K562 (cell line): ENCODE data around the gene VSIG10L. TPM values are rescaled to one million over a fixed set of nuclear protein-coding genes. Genes with fewer than 3 reads are reported as not detected.

ENCODE experiments used
- ATAC-seq: fragments of 200-7000 bp; cut with Tn5 transposase; 3 replicates; pipeline ENCODE4 v1.9.1; 2020; ENCODE audit warnings: moderate library complexity
- BruUV-seq: library from RNA; stranded (reverse); fragments of 400-500 nt; replicated peaks from 2 replicates; lab custom pipeline; 2021; lab: Mats Ljungman, UMichigan
- CTCF ChIA-PET: fragments of 300-600 bp; formaldehyde crosslinking; extraction: SDS; loops from one replicate; lab custom pipeline; 2021; ENCODE audit warnings: low intra/inter-chr PET ratio; lab: Yijun Ruan, JAX
- POLR2A ChIA-PET: fragments of 300-600, 350-650 bp; sonication (Branson Sonifier 250); formaldehyde crosslinking; extraction: SDS; loops from one replicate; lab custom pipeline; 2021; ENCODE audit warnings: antibody characterized with exemption, inconsistent platforms; lab: Yijun Ruan, JAX
- DNase-seq, 4 experiments: peaks; one replicate each; pipeline versions ENCODE4 v3.0.0 to v3.0.0-alpha.2; 2011 to 2018; ENCODE audit warnings: low spot score in 3 of 4, mixed read lengths in 3 of 4; ENCODE audit errors: extremely low read depth in 1 of 4
- FAIRE-seq: peaks from 2 replicates; lab custom pipeline; 2011; peaks lifted over from hg19 to GRCh38; lab: Jason Lieb, UNC
- H2AFZ ChIP-seq: 2 replicates; pipeline ENCODE4 v1.6.0; 2011; ENCODE audit warnings: low read depth, low read length, control low read depth, inconsistent platforms
- H3K27ac ChIP-seq: fragments of 200-600 bp; 3 replicates; pipeline ENCODE4 v1.8.0; 2011; ENCODE audit warnings: low read depth, mild to moderate bottlenecking, control low read depth, inconsistent platforms, low read length, moderate library complexity, mixed read lengths; ENCODE audit errors: extremely low read depth
- H3K27me3 ChIP-seq, 2 experiments: fragments of 300-600 bp in 1 of 2; 2 replicates in 1 of 2; 3 replicates in 1 of 2; pipeline versions ENCODE4 v1.6.0 to v1.8.0; 2011; ENCODE audit warnings: inconsistent platforms in 2 of 2, low read length in 2 of 2, mild to moderate bottlenecking in 1 of 2, mixed read lengths in 1 of 2, moderate library complexity in 1 of 2; ENCODE audit not compliant: control insufficient read depth in 2 of 2, insufficient read depth in 2 of 2
- H3K36me3 ChIP-seq: fragments of 300-600 bp; 3 replicates; pipeline ENCODE4 v1.8.0; 2011; ENCODE audit warnings: mild to moderate bottlenecking, low read length, inconsistent platforms; ENCODE audit not compliant: control insufficient read depth, insufficient read depth
- H3K4me1 ChIP-seq, 2 experiments: fragments of 200-600 bp in 1 of 2; replicated peaks in 1 of 2; 2 replicates in 1 of 2; 3 replicates in 1 of 2; pipeline versions ENCODE4 v1.5.1 to v1.8.0; 2011; ENCODE audit warnings: inconsistent platforms in 2 of 2, low read length in 2 of 2, mild to moderate bottlenecking in 1 of 2, mixed read lengths in 1 of 2, moderate library complexity in 1 of 2; ENCODE audit not compliant: control insufficient read depth in 2 of 2, insufficient read depth in 2 of 2
- H3K4me2 ChIP-seq: 2 replicates; pipeline ENCODE4 v1.6.1; 2011; ENCODE audit warnings: low read length, control low read depth, inconsistent platforms, mixed read lengths; ENCODE audit not compliant: insufficient read depth
- H3K4me3 ChIP-seq: fragments of 200-600 bp; sonication (generic), shearing (Covaris generic); 2 replicates; pipeline ENCODE4 v1.5.1; 2016; ENCODE audit warnings: control low read depth, inconsistent platforms
- H3K79me2 ChIP-seq: fragments of 200-600 bp; 3 replicates; pipeline ENCODE4 v1.8.0; 2011; ENCODE audit warnings: low read length, inconsistent platforms; ENCODE audit not compliant: control insufficient read depth, insufficient read depth
- H3K9ac ChIP-seq, 2 experiments: 2 replicates each; pipeline versions ENCODE4 v1.6.0 to v1.6.1; 2011; ENCODE audit warnings: low read depth in 2 of 2, low read length in 2 of 2, control low read depth in 1 of 2, inconsistent platforms in 1 of 2, mild to moderate bottlenecking in 1 of 2, mixed read lengths in 1 of 2; ENCODE audit not compliant: insufficient read depth in 1 of 2
- H3K9me1 ChIP-seq: one replicate; pipeline ENCODE4 v1.6.0; 2011; ENCODE audit warnings: inconsistent platforms, mild to moderate bottlenecking, low read length, moderate library complexity; ENCODE audit not compliant: control insufficient read depth, insufficient read depth
- H3K9me3 ChIP-seq: replicated peaks from 2 replicates; pipeline ENCODE4 v1.5.1; 2011; ENCODE audit warnings: low read depth, low read length, inconsistent platforms; ENCODE audit not compliant: control insufficient read depth, insufficient read depth
- H4K20me1 ChIP-seq: replicated peaks from 2 replicates; pipeline ENCODE4 v1.6.1; 2011; ENCODE audit warnings: low read length, inconsistent platforms, mixed read lengths; ENCODE audit not compliant: control insufficient read depth, insufficient read depth
- ARHGAP35 ChIP-seq: fragments of 450-650 bp; IDR thresholded peaks from 2 replicates; pipeline ENCODE4 v1.6.1; 2018; ENCODE audit not compliant: partially characterized antibody
- REST ChIP-seq, 2 experiments: fragments of 450-650 bp; formaldehyde crosslinking in 1 of 2; IDR thresholded peaks; 2 replicates each; pipeline versions ENCODE4 v1.4.0 to v1.6.1; 2014 to 2020; ENCODE audit warnings: mild to moderate bottlenecking in 2 of 2, borderline replicate concordance in 1 of 2, low read depth in 1 of 2
- WGBS: fragments of 100-300 bp; shearing (Covaris generic); methylation state at CpG from one replicate; pipeline ENCODE4 v1.1.6; 2016; ENCODE audit warnings: low coverage, mixed read lengths; ENCODE audit not compliant: insufficient coverage; ENCODE audit errors: missing lambda C conversion rate; 5-methylcytosine and 5-hydroxymethylcytosine counted together
- in situ Hi-C: fragments of 300-500 bp; cut with MboI; formaldehyde crosslinking; loops from 4 replicates; pipeline ENCODE4 v1.15.0; 2018; ENCODE audit warnings: inconsistent platforms, mixed read lengths
- intact Hi-C: fragments of 100-400 bp; cut with micrococcal nuclease; formaldehyde crosslinking; loops from 2 replicates; pipeline ENCODE4 v1.14.2; 2022
- polyA plus RNA-seq, 8 experiments: library from polyadenylated mRNA; depleted of rRNA in 4 of 8; stranded (reverse) in 5 of 8; unstranded in 3 of 8; fragments of >200 nt; fragmentation: Nextera tagmentation in 2 of 8; fragmentation: Illumina TruSeq in 1 of 8; extraction: Ambion mirVana in 2 of 8; extraction: Trizol in 1 of 8; gene quantifications; 2 replicates each; pipeline versions ENCODE4 v1.2.1 to v1.2.3, GENCODE V29; 2011 to 2014; ENCODE audit warnings: inconsistent platforms in 1 of 8, missing spikeins in 1 of 8
- total RNA-seq, 7 experiments: library from RNA; depleted of rRNA in 6 of 7; stranded (reverse); fragments of >200 nt in 6 of 7; fragmentation: Illumina TruSeq in 2 of 7; extraction: Trizol in 2 of 7; gene quantifications; 2 replicates each; pipeline versions ENCODE4 v1.2.1 to v1.2.3, GENCODE V29; 2011 to 2021; ENCODE audit warnings: low replicate concordance in 1 of 7

The VSIG10L gene
- total and polyA plus RNA-seq, 9 of the 15 experiments (the other 6 are each of a cell fraction or from before 2014, with no cell fraction given): 1.1 to 7.6 (median 2.2) TPM

GRCh38 chr19:51331716-51332115 lies 10.2 kb downstream of the VSIG10L start:
- in situ Hi-C loops: no loop called here
- Histone ChIP-seq H3K4me2 (no peak overlapping the region), H3K36me3 (no peaks in the 10 kb centered on the region), H2AFZ (no peak overlapping the region), H3K9ac (no peak overlapping the region), H3K27ac (no peak overlapping the region), H3K4me3 (no peak overlapping the region), H3K4me1 (peaks cover 4 to 14% of the 10 kb centered on the region in 2 experiments; a peak in 3 of 5 replicates), H3K79me2 (no peaks in the 10 kb centered on the region), H3K9me1 (no peaks in the 10 kb centered on the region), H3K9me3 (no peaks in the 10 kb centered on the region), H4K20me1 (no peaks in the 10 kb centered on the region), H3K27me3 (no peaks in the 10 kb centered on the region)
- WGBS: 48% methylated on average over 6 of the region's 6 CpGs
- no peak for FAIRE-seq
- ATAC-seq: no peak
- no peak for TF ChIP-seq ARHGAP35
- TF ChIP-seq REST (IDR thresholded peaks at IDR 0.05; ENCODE audit: borderline replicate concordance): no peak
- no peak for TF ChIP-seq REST (CRISPR knock-in tag; IDR thresholded peaks at IDR 0.05; ENCODE audit: low read depth)
- CTCF ChIA-PET: no interaction called here
- no peak for DNase-seq
- intact Hi-C loops: no loop called here
- no TSS peak for BruUV-seq
- POLR2A ChIA-PET: interaction anchor here (0.9 kb wide), 1 partner anchor 10 kb away, joined by 4 read pairs; no protein-coding TSS in a partner anchor
